GM12864 (cell line): Measurements from ENCODE around the gene KDM5D.

Experiments used
- DNase-seq: peaks from one replicate; pipeline ENCODE4 v3.0.0-alpha.2; 2011; ENCODE audit warnings: low read depth
- H3K4me3 ChIP-seq: 2 replicates; pipeline ENCODE4 v1.5.1; 2011; ENCODE audit warnings: mild to moderate bottlenecking, low read depth, low read length, control low read depth
- CTCF ChIP-seq: IDR thresholded peaks from 2 replicates; pipeline ENCODE4 v1.5.1; 2011; ENCODE audit warnings: low read depth, mild to moderate bottlenecking, moderate library complexity, low read length, control low read depth, inconsistent platforms; ENCODE audit errors: missing control alignments

Gene KDM5D

GRCh38 chrY:19717146-19717545, 27.4 kb downstream of the KDM5D start:
- no peak overlapping the region for H3K4me3 ChIP-seq
- no peak for TF ChIP-seq CTCF
- no peak for DNase-seq

GRCh38 chrY:19715226-19715625, 29.3 kb downstream of the KDM5D start:
- no peak for TF ChIP-seq CTCF
- no peak for DNase-seq
- H3K4me3 ChIP-seq = no peak overlapping the region

GRCh38 chrY:19713430-19713829, 31.1 kb downstream of the KDM5D start:
- DNase-seq = peak; percentile 30
- no peak for TF ChIP-seq CTCF
- no peak overlapping the region for H3K4me3 ChIP-seq

GRCh38 chrY:19706273-19706672, 38.3 kb downstream of the KDM5D start:
- no peak for DNase-seq
- no peak overlapping the region for H3K4me3 ChIP-seq
- TF ChIP-seq CTCF = no peak

GRCh38 chrY:19698495-19698894, 46.0 kb downstream of the KDM5D start:
- no peak for DNase-seq
- no peak for TF ChIP-seq CTCF
- H3K4me3 ChIP-seq = no peak overlapping the region

GRCh38 chrY:19680821-19681220, 63.7 kb downstream of the KDM5D start:
- H3K4me3 ChIP-seq = no peak overlapping the region
- no peak for DNase-seq
- no peak for TF ChIP-seq CTCF
